Panc1 (cell line): ENCODE measurements around the gene NDEL1. TPM values are rescaled to one million over a fixed set of nuclear protein-coding genes. Genes with fewer than 3 reads are reported as not detected.

ENCODE experiments used
- ATAC-seq: fragments of 200-7000 bp; cut with Tn5 transposase; 2 replicates; pipeline ENCODE4 v1.9.1; 2020; ENCODE audit warnings: mild to moderate bottlenecking, moderate library complexity
- BruUV-seq: library from RNA; stranded (reverse); fragments of 400-500 nt; replicated peaks from 2 replicates; lab custom pipeline; 2021; lab: Mats Ljungman, UMichigan
- CTCF ChIA-PET: fragments of 300-600 bp; sonication (Branson Sonifier 250); formaldehyde crosslinking; loops from one replicate; lab custom pipeline; 2022; ENCODE audit warnings: antibody characterized with exemption; lab: Charles Lee
- POLR2A ChIA-PET: fragments of 300-600 bp; sonication (Branson Sonifier 250); formaldehyde crosslinking; loops from one replicate; lab custom pipeline; 2022; ENCODE audit warnings: antibody characterized with exemption; lab: Charles Lee
- DNase-seq: peaks from one replicate; pipeline ENCODE4 v3.0.0-alpha.2; 2010; ENCODE audit warnings: low read depth, low spot score
- H3K27ac ChIP-seq: 2 replicates; pipeline ENCODE4 v1.5.1; 2011; ENCODE audit warnings: mild to moderate bottlenecking, low read length, inconsistent platforms
- H3K27me3 ChIP-seq: fragments of 200-500 bp; sonication (Bioruptor generic); 2 replicates; pipeline ENCODE4 v1.6.0; 2014; ENCODE audit warnings: low read length, inconsistent platforms; ENCODE audit not compliant: control insufficient read depth, insufficient read depth
- H3K36me3 ChIP-seq: fragments of 200-500 bp; sonication (Bioruptor generic); 2 replicates; pipeline ENCODE4 v1.5.1; 2014; ENCODE audit warnings: inconsistent platforms, mild to moderate bottlenecking, low read length, moderate library complexity; ENCODE audit not compliant: control insufficient read depth, insufficient read depth
- H3K4me1 ChIP-seq: 2 replicates; pipeline ENCODE4 v1.5.1; 2011; ENCODE audit warnings: inconsistent platforms, mild to moderate bottlenecking, low read length, moderate library complexity; ENCODE audit not compliant: control insufficient read depth, insufficient read depth
- H3K4me3 ChIP-seq, 2 experiments: 2 replicates each; pipeline ENCODE4 v1.5.1; 2011 to 2012; ENCODE audit warnings: low read depth in 2 of 2, low read length in 2 of 2, mild to moderate bottlenecking in 2 of 2, inconsistent platforms in 1 of 2, moderate library complexity in 1 of 2
- H3K9me3 ChIP-seq: fragments of 200-500 bp; sonication (Bioruptor generic); 2 replicates; pipeline ENCODE4 v1.5.1; 2014; ENCODE audit warnings: low read depth, mild to moderate bottlenecking, inconsistent platforms, low read length, moderate library complexity; ENCODE audit not compliant: control insufficient read depth, insufficient read depth
- CTCF ChIP-seq: fragments of 450-650 bp; IDR thresholded peaks from 2 replicates; pipeline ENCODE4 v1.5.1; 2017; ENCODE audit warnings: mild to moderate bottlenecking
- POLR2AphosphoS5 ChIP-seq: IDR thresholded peaks from 2 replicates; pipeline ENCODE4 v1.6.1; 2012; ENCODE audit warnings: mild to moderate bottlenecking, low read depth, low read length, moderate library complexity
- SIN3A ChIP-seq: IDR thresholded peaks from 2 replicates; pipeline ENCODE4 v1.6.1; 2012; ENCODE audit warnings: low read depth, mild to moderate bottlenecking, low read length, moderate library complexity, borderline replicate concordance; ENCODE audit not compliant: insufficient read depth
- TCF7L2 ChIP-seq: IDR thresholded peaks from 2 replicates; pipeline ENCODE4 v1.6.1; 2011; ENCODE audit warnings: mild to moderate bottlenecking, low read depth, low read length, inconsistent platforms
- in situ Hi-C: cut with HindIII; loops from 2 replicates; pipeline ENCODE4 v1.10.0; 2016; ENCODE audit warnings: low sequenced_read_pairs, low pct_unique_long_range_greater_than_20kb
- intact Hi-C: fragments of 100-400 bp; cut with micrococcal nuclease; formaldehyde crosslinking; loops from one replicate; pipeline ENCODE4 v1.10.0; 2022; ENCODE audit not compliant: unreplicated experiment
- total RNA-seq: library from RNA; stranded (reverse); gene quantifications from one replicate; pipeline ENCODE4 v1.2.1, GENCODE V29; 2021; ENCODE audit not compliant: unreplicated experiment
- TF ChIP-seq, protein P1 (sequence below), 2 experiments: IDR thresholded peaks; 2 replicates each; pipeline ENCODE4 v1.6.1; 2011 to 2012; ENCODE audit warnings: low read depth in 2 of 2, control low read depth in 1 of 2, low read length in 1 of 2, mild to moderate bottlenecking in 1 of 2, moderate library complexity in 1 of 2; ENCODE audit not compliant: insufficient read depth in 1 of 2

Gene NDEL1
- total RNA-seq, 1 experiment from 2014 or later: 44.8 TPM

- no peaks in the 10 kb centered on the region for H3K4me1 ChIP-seq
- no TSS peak for BruUV-seq
- intact Hi-C loops: no loop called here
- H3K9me3 ChIP-seq: no peaks in the 10 kb centered on the region
- no peaks in the 10 kb centered on the region for H3K27me3 ChIP-seq
- CTCF ChIA-PET: no interaction called here
- ATAC-seq (no peak), DNase-seq (no peak)
- H3K36me3 ChIP-seq: no peaks in the 10 kb centered on the region; the same call in 1 of the 2 replicates
- no peak overlapping the region for H3K4me3 ChIP-seq
- POLR2A ChIA-PET: no interaction called here
- in situ Hi-C loops: no loop called here
- no peak for TF ChIP-seq CTCF
- TF ChIP-seq, protein P1, sequence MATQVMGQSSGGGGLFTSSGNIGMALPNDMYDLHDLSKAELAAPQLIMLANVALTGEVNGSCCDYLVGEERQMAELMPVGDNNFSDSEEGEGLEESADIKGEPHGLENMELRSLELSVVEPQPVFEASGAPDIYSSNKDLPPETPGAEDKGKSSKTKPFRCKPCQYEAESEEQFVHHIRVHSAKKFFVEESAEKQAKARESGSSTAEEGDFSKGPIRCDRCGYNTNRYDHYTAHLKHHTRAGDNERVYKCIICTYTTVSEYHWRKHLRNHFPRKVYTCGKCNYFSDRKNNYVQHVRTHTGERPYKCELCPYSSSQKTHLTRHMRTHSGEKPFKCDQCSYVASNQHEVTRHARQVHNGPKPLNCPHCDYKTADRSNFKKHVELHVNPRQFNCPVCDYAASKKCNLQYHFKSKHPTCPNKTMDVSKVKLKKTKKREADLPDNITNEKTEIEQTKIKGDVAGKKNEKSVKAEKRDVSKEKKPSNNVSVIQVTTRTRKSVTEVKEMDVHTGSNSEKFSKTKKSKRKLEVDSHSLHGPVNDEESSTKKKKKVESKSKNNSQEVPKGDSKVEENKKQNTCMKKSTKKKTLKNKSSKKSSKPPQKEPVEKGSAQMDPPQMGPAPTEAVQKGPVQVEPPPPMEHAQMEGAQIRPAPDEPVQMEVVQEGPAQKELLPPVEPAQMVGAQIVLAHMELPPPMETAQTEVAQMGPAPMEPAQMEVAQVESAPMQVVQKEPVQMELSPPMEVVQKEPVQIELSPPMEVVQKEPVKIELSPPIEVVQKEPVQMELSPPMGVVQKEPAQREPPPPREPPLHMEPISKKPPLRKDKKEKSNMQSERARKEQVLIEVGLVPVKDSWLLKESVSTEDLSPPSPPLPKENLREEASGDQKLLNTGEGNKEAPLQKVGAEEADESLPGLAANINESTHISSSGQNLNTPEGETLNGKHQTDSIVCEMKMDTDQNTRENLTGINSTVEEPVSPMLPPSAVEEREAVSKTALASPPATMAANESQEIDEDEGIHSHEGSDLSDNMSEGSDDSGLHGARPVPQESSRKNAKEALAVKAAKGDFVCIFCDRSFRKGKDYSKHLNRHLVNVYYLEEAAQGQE (IDR thresholded peaks at IDR 0.05; ENCODE audit: insufficient read depth in 1 of 2, low read depth in 2 of 2, low read length in 1 of 2): no peak
- no peak for TF ChIP-seq SIN3A
- TF ChIP-seq TCF7L2: no peak
- no peak for TF ChIP-seq POLR2AphosphoS5
- H3K27ac ChIP-seq: no peak overlapping the region
Measured at GRCh38 chr17:8487130-8487645, 51.5 kb downstream of the NDEL1 start.

- ChIA-PET POLR2A (no interaction called here), CTCF (no interaction called here)
- Histone ChIP-seq H3K27me3 (no peaks in the 10 kb centered on the region), H3K36me3 (no peaks in the 10 kb centered on the region; the same call in 1 of the 2 replicates), H3K27ac (no peak overlapping the region), H3K4me1 (no peaks in the 10 kb centered on the region), H3K4me3 (no peak overlapping the region), H3K9me3 (no peaks in the 10 kb centered on the region)
- no TSS peak for BruUV-seq
- TF ChIP-seq SIN3A: no peak
- in situ Hi-C loops: no loop called here
- ATAC-seq (peak; percentile 26; the same call in 1 of the 2 replicates), DNase-seq (no peak)
- intact Hi-C loops: no loop called here
Measured at GRCh38 chr17:8487743-8488142, 52.1 kb downstream of the NDEL1 start.

DNA sequence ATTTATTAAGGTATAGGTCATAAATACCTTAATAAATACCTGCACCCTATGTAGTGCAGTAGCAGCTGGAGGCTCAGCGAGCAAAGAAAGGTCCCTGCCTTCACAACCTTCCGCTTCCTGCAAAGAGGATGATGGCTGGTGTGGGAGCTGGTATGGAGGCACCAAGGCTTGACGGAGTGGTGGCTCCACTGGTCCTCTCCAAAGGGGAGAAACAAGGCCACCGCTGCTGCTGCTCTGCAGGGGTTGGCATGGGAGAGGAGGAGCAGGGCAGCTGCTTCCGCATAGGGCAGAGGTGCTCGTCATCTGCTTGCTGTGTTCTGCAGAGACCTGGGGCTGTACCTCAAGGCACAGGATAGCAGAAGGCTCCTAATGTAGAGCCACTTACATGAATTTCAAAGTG is 52.8 kb downstream of the NDEL1 start:
- ATAC-seq (no peak), DNase-seq (no peak)
- H3K4me3 ChIP-seq: no peak overlapping the region
- intact Hi-C loops (no loop called here), in situ Hi-C loops (no loop called here)
- H3K27me3 ChIP-seq: no peaks in the 10 kb centered on the region
- ChIA-PET POLR2A (no interaction called here), CTCF (no interaction called here)
- no peaks in the 10 kb centered on the region for H3K36me3 ChIP-seq
- no peak overlapping the region for H3K27ac ChIP-seq
- TF ChIP-seq POLR2AphosphoS5 (no peak), TCF7L2 (no peak), CTCF (no peak), SIN3A (no peak)
- TF ChIP-seq, protein P1 (IDR thresholded peaks at IDR 0.05; ENCODE audit: insufficient read depth in 1 of 2, low read depth in 2 of 2, low read length in 1 of 2): no peak
- H3K9me3 ChIP-seq: no peaks in the 10 kb centered on the region
- no peaks in the 10 kb centered on the region for H3K4me1 ChIP-seq
- no TSS peak for BruUV-seq
